ENCODE data around the gene NLGN3. TPM values are rescaled to one million over a fixed set of nuclear protein-coding genes. Genes with fewer than 3 reads are reported as not detected.

The NLGN3 gene
- total and polyA plus RNA-seq, 2 donors (not counting 3 experiments of a cell fraction or from before 2014, with no cell fraction given): 0.37 to 0.40 TPM

DNA sequence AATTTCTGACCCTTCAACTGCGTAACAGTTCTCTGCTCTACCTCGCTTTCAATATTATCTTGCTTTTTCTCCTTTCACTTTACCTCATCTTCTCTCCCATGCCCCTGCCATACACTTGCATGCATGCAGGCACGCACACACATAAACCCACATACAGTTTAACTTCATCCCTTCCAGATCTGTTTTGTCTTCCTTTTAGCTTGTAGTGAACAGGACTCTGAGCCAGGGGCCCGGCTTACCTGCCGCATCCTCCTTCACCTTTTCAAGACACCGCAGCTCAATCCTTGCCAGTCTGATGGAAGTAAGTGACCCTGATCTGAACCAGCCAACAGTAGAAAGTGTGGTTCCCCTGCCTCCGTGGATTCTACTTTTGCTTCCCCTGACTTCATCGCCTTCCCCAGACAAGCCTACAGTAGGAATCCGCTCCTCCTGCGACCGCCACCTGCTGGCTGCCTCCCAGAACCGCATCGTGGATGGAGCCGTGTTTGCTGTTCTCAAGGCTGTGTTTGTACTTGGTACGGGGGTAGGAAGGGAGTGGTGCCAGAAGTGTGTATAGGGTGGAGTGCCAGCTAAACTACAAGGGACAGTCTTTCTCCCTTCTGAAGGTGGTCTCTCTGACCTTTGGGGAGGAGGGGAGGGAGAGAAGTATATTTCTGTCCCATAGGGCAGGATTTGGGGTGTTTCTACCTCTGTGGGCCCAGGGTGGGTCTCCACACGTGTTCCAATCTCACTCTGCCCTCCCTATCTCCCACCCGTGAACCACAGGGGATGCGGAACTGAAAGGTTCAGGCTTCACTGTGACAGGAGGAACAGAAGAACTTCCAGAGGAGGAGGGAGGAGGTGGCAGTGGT lies 15.5 kb upstream of the NLGN3 start:
- Histone ChIP-seq H3K36me3 (ENCODE audit: control insufficient read depth in 2 of 2, extremely low read depth in 1 of 2, insufficient read depth in 2 of 2, low read length in 2 of 2) (peaks cover 9 to 60% of the 10 kb centered on the region in 2 experiments), H3K27ac (ENCODE audit: insufficient read depth, low read depth, low read length) (no peak overlapping the region), H4K20me1 (replicated peaks; ENCODE audit: control insufficient read depth, extremely low read depth, insufficient read depth, low read length) (no peaks in the 10 kb centered on the region), H3K4me1 (ENCODE audit: control insufficient read depth, extremely low read depth, insufficient read depth, low read length) (no peaks in the 10 kb centered on the region), H3K9me1 (replicated peaks; ENCODE audit: control insufficient read depth, extremely low read depth, insufficient read depth, low read length) (no peaks in the 10 kb centered on the region), H3K27me3 (ENCODE audit: control insufficient read depth in 2 of 2, insufficient read depth in 2 of 2, low read length in 2 of 2) (no peaks in the 10 kb centered on the region), H3K9ac (replicated peaks; ENCODE audit: extremely low read depth, insufficient read depth, low read length) (no peak overlapping the region), H2AFZ (ENCODE audit: low read depth, low read length) (no peak overlapping the region), H3K4me3 (replicated peaks in 1 of 3; ENCODE audit: insufficient read depth in 1 of 3, low read depth in 1 of 3, low read length in 3 of 3) (no peak overlapping the region), H3K4me2 (ENCODE audit: insufficient read depth, low read length) (no peak overlapping the region), H3K79me2 (ENCODE audit: control insufficient read depth, insufficient read depth, low read length) (no peaks in the 10 kb centered on the region), H3K9me3 (replicated peaks; ENCODE audit: control insufficient read depth, insufficient read depth, low read length) (no peaks in the 10 kb centered on the region)
- CTCF ChIA-PET: interaction anchor here (0.6 to 1.6 kb wide), 6 partner anchors 11 to 159 kb away, joined by 3 to 10 read pairs (median 4); partner anchors contain the start of gene MED12
- BruUV-seq (replicated peaks): TSS peak; percentile 7
- DNase-seq (ENCODE audit: low read depth, low spot score): peak; percentile 64
- TF ChIP-seq, protein P1, sequence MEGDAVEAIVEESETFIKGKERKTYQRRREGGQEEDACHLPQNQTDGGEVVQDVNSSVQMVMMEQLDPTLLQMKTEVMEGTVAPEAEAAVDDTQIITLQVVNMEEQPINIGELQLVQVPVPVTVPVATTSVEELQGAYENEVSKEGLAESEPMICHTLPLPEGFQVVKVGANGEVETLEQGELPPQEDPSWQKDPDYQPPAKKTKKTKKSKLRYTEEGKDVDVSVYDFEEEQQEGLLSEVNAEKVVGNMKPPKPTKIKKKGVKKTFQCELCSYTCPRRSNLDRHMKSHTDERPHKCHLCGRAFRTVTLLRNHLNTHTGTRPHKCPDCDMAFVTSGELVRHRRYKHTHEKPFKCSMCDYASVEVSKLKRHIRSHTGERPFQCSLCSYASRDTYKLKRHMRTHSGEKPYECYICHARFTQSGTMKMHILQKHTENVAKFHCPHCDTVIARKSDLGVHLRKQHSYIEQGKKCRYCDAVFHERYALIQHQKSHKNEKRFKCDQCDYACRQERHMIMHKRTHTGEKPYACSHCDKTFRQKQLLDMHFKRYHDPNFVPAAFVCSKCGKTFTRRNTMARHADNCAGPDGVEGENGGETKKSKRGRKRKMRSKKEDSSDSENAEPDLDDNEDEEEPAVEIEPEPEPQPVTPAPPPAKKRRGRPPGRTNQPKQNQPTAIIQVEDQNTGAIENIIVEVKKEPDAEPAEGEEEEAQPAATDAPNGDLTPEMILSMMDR (IDR thresholded peaks at IDR 0.05; ENCODE audit: extremely low read depth in 1 of 2, insufficient read depth in 1 of 2, low read depth in 1 of 2, low read length in 2 of 2): peak; percentile 70 to 73
- TF ChIP-seq POLR2A (IDR thresholded peaks at IDR 0.05; ENCODE audit: low read depth, low read length): no peak
- TF ChIP-seq POLR2AphosphoS5 (IDR thresholded peaks at IDR 0.05; ENCODE audit: insufficient read depth, low read depth, low read length): no peak
- TF ChIP-seq, protein P2, sequence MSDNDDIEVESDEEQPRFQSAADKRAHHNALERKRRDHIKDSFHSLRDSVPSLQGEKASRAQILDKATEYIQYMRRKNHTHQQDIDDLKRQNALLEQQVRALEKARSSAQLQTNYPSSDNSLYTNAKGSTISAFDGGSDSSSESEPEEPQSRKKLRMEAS (IDR thresholded peaks at IDR 0.05; ENCODE audit: insufficient read depth, insufficient read length): no peak
- intact Hi-C loops (cut with micrococcal nuclease) (loop anchor here (1.0 to 5.0 kb wide), 5 partner anchors 11 to 362 kb away; partner anchors contain the start of genes MED12 and SNX12), dilution Hi-C loops (cut with MboI; ENCODE audit: extremely low pct_ligation_motif_present, low sequenced_read_pairs) (no loop called here)
- POLR2A ChIA-PET: no interaction called here
- peak; percentile 84 for FAIRE-seq
